ENCODE results near the gene PPIE.
"Not testable (repeated sequence)": the region's sequence is repeated elsewhere in the genome, so short reads cannot be mapped to it uniquely, and the experiment has no call there.

The PPIE gene

GRCh38 chr1:39769502-39769901, 30.8 kb downstream of the PPIE start:
- not testable (repeated sequence) for H3K4me3 ChIP-seq (ENCODE audit: low read length); DNase-seq (ENCODE audit: low read depth)

DNA sequence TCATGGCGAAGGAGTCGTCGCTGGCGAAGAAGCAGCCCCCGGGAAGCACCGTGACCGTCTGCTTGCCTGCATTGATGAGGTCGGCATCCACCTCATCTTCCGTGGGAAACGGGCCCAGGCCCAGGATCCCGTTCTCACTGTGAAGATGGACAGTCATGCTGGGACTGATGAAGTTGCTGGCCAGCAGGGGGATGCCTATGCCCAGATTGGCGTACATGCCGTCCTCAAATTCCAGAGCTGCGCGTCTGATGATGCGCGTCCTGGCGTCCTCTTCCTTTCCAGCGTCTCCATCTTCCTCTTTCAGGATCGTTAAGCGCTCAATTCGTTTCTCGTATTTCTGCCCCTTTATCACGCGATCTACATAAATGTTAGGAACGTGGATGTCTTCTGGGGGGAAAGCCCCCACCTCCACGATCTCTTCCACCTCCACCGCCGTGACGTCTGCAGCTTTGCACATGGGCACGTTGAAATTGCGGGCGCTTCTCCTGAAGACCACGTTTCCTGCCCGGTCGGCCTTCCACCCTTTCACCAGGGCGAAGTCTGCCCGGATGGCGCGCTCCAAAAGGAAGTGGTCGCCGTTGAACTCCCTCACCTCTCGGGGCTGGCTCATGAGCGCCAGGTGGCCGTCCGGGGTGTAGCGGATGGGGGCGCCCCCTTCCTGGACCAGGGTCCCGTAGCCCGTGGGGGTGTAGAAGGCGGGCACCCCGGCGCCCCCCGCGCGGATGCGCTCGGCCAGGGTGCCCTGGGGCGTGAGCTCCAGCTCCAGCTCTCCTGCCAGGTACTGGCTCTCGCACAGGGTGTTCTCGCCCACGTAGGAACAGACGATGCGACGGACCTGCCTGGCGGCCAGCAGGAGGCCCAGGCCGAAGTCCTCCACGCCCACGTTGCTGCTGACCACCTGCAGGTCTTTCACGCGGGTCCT, 31.7 kb downstream of the PPIE start:
- peak overlapping the region; percentile 43 for H3K4me3 ChIP-seq (ENCODE audit: low read length)

DNA sequence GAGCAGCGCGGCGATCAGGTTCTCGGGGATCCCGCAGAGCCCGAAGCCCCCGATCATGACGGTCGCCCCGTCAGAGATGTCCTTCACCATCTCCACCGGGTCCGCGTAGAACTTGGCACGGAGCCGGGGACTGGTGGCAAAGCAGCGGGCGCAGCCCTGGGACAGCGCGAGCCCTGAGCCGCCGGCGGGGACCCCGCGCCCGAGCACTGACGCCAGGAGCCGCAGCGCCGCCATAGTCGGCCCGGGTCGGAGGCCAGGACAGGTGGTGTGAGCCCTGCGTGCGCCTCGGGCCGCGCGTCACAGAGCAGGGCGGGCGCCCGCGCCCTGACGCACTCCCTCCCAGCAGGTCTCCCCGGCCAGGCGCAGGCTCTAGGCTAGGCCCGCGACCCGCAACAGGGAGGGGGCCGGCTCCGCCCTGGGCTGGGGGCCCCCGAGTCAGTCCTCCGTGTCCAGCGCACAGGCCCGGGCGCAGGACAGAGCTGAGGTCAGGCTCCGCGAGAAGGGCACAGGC, 32.4 kb downstream of the PPIE start, which contains the start of gene OXCT2:
TSS of gene OXCT2 (minus strand) at position 327 of the 511 bp plus-strand sequence. CDS start at position 234, 93 bp downstream.
- peak within 1 kb of the TSS; percentile 43 for H3K4me3 ChIP-seq (ENCODE audit: low read length)
- DNase-seq (ENCODE audit: low read depth): not testable (repeated sequence)

More for the DNA sequence above, 31.7 kb downstream of the PPIE start:
- not testable (repeated sequence) for DNase-seq (ENCODE audit: low read depth)

DNA sequence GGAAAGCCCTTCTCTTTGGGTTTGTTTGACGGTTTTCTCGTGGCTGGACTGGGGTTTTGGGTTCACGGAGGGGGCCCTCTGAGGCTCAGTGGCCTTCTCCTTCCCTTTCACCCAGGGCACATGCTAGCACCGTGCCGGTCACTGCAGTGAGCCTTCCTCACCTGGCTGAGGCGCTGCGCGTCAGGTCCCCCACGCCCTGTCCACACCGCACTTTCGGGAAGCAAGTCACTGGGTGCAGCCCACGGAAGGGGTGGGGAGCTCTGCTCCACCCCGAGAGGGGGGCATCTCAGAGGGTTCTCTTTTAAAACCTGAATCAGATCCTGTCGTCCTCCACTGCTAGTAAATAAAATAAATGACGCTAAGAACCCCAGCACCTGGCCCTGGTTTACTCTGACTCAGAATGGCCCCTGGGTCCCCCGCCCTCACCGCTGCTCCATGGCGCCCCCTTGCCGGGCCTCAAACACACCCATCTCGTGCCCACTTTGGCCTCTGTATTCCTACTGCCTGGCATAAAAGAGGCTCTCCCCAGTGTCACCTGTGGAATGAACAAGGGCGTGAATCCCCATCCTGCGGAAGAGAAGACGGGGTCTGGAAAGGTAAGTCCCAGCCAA, 34.8 kb downstream of the PPIE start:
- not testable (repeated sequence) for DNase-seq (ENCODE audit: low read depth); H3K4me3 ChIP-seq (ENCODE audit: low read length)

DNA sequence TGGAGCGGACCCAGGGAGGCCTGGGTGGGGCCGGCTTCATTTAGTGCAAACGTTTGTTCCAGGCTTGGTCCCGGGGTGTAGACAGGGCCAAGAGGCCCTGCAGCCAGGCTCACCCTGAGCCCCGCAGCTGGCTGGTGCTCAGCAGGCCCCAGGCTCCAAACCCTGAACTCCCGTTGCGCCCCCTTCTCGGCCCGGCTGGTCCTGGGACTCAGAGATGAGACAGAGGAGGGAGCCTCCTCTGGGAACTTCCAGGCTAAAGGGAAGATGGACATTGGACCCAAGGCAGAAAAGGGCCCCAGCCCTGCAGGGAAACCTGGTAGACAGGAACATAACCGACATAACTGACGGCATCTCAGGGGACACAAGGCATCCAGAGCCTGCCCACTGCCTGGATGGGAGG, 36.5 kb downstream of the PPIE start:
- DNase-seq (ENCODE audit: low read depth); H3K4me3 ChIP-seq (ENCODE audit: low read length): not testable (repeated sequence)

DNA sequence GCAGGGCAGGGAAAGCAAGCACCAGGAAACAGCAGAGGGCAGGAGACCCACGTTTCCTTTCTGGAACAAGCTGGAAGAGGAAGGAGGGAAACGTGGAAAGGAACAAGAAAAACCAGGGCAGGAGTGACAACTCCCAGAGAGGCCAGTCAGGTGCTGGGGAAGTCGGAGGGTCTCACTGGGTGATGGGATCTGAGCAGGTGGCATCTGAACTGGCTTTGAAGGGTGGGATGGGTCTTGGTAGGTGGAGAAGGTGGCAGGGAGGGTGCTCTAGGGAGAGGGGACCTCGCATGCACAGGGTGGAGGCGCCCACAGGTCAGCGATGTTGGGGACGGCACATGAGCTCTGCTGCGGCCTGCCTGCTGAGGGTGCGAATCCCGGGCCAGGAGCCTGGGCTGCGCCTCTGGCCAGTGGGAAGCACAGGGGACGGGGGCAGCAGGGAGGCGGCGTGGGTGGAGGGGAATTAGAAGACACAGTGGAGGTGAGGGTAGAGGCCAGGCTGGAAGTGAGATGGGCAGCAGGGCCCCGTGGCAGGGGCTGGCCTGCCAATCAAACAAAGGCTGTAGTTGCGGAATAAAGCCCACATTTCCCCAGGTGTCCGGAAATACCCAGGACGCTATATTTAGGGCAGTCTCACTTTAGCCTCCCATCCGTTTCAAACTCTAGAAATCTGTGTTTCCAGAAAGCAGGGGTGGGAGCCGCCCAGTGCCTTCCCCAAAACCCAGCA, 37.2 kb downstream of the PPIE start:
- not testable (repeated sequence) for H3K4me3 ChIP-seq (ENCODE audit: low read length); DNase-seq (ENCODE audit: low read depth)

GRCh38 chr1:39776400-39776713, 37.7 kb downstream of the PPIE start:
- H3K4me3 ChIP-seq (ENCODE audit: low read length): no peak overlapping the region
- TF ChIP-seq, protein P1, sequence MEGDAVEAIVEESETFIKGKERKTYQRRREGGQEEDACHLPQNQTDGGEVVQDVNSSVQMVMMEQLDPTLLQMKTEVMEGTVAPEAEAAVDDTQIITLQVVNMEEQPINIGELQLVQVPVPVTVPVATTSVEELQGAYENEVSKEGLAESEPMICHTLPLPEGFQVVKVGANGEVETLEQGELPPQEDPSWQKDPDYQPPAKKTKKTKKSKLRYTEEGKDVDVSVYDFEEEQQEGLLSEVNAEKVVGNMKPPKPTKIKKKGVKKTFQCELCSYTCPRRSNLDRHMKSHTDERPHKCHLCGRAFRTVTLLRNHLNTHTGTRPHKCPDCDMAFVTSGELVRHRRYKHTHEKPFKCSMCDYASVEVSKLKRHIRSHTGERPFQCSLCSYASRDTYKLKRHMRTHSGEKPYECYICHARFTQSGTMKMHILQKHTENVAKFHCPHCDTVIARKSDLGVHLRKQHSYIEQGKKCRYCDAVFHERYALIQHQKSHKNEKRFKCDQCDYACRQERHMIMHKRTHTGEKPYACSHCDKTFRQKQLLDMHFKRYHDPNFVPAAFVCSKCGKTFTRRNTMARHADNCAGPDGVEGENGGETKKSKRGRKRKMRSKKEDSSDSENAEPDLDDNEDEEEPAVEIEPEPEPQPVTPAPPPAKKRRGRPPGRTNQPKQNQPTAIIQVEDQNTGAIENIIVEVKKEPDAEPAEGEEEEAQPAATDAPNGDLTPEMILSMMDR (conservative IDR thresholded peaks at IDR 0.05; ENCODE audit: low read length): no peak
- DNase-seq (ENCODE audit: low read depth): no peak

- TF ChIP-seq, protein P1 (conservative IDR thresholded peaks at IDR 0.05; ENCODE audit: low read length): no peak
- no peak for DNase-seq (ENCODE audit: low read depth)
- no peak overlapping the region for H3K4me3 ChIP-seq (ENCODE audit: low read length)
These were observed 38.2 kb downstream of the PPIE start for GRCh38 chr1:39776886-39777285.

GRCh38 chr1:39777306-39777705, 38.6 kb downstream of the PPIE start:
- no peak overlapping the region for H3K4me3 ChIP-seq (ENCODE audit: low read length)
- DNase-seq (ENCODE audit: low read depth): no peak
- TF ChIP-seq, protein P1 (conservative IDR thresholded peaks at IDR 0.05; ENCODE audit: low read length): no peak

DNA sequence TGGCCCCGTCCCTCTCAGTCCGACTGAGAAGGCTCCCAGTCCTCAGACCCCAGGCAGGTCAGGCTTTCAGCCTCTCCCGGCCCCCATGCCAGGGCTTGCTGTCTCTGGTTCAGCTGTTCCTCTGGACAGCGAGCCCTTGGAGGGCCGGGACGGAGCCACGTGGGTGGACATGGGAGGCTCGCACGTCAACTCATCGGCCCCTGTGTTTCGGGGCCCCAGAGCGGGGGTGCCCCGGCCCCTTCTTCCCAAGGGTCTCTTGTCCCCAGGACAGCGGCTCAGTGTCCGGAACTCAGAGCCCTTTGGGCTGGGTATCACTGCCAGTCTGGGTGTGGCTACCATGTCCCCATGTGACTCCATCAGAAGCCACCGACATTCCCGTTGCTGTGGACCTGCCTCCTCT, 39.2 kb downstream of the PPIE start:
- not testable (repeated sequence) for DNase-seq (ENCODE audit: low read depth); H3K4me3 ChIP-seq (ENCODE audit: low read length)

DNA sequence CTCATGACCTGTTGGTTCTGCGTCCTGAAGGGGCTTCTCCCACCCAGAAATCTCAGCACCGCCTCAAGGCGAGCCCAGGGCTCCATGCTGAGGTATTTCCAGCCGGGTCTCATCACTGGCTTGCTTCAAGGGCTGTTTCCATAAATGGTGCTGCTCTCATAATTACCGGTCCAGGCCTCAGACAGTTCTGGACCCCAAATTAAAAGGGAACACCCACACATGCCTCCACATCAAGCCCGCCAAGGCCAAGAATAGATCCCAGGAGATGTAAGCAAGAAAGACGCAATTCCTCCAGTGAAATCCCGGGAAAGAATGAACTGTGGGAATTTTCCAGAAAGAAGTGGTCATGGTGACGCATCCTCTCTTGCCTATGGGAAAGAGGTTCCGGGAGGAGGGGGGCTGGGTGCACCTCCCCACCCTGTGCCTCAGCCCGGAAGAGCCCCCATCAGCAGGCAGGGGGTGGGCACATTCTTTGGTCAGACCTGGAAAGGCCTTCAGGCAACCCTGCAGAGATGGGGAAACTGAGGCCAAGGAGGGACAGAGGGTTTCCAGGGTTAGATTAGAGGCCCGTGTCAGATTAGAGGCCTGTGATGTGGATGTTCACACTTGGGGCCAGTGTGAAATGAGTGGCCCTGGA, 39.9 kb downstream of the PPIE start:
- H3K4me3 ChIP-seq (ENCODE audit: low read length); DNase-seq (ENCODE audit: low read depth): not testable (repeated sequence)

Measured in AG10803 (cell line).